Measurements from ENCODE around the gene IL4R. TPM values are rescaled to one million over a fixed set of nuclear protein-coding genes. Genes with fewer than 3 reads are reported as not detected.
A peak's percentile ranks its signal among the peaks of the same experiment; 100 is the strongest.

Gene IL4R
- total and polyA plus RNA-seq, 2 experiments from 2014 or later: 6.4 to 17.6 TPM

DNA sequence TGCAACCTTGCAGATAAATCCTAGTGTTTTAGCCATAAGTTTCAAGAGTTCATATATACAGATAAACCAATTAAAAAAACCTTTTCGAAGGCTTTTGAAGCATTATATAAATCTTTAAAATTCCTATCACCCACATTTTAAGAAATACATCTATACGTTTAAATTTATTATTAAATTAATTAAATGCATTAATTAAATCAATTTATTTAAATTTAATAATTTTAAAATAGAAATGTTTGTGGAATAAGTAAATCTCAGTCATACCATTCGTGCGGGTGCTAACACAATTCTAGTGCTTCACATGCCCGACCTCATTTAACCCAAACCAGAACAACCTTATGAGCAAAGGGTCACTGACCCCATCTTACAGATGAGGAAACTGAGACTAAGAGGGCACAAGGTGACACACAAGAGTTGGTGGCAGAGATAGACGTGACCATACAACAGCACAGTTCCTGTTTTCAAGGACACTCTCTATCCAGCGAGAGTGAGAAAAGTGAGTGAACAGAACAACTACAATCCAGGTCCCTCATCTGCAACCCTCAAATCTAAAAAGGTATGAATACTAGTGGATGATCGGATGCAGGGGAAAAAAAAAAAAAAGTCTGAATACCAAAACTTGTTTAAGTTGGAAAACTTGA is 46.6 kb upstream of the IL4R start (continued):
- TF ChIP-seq, protein P1, sequence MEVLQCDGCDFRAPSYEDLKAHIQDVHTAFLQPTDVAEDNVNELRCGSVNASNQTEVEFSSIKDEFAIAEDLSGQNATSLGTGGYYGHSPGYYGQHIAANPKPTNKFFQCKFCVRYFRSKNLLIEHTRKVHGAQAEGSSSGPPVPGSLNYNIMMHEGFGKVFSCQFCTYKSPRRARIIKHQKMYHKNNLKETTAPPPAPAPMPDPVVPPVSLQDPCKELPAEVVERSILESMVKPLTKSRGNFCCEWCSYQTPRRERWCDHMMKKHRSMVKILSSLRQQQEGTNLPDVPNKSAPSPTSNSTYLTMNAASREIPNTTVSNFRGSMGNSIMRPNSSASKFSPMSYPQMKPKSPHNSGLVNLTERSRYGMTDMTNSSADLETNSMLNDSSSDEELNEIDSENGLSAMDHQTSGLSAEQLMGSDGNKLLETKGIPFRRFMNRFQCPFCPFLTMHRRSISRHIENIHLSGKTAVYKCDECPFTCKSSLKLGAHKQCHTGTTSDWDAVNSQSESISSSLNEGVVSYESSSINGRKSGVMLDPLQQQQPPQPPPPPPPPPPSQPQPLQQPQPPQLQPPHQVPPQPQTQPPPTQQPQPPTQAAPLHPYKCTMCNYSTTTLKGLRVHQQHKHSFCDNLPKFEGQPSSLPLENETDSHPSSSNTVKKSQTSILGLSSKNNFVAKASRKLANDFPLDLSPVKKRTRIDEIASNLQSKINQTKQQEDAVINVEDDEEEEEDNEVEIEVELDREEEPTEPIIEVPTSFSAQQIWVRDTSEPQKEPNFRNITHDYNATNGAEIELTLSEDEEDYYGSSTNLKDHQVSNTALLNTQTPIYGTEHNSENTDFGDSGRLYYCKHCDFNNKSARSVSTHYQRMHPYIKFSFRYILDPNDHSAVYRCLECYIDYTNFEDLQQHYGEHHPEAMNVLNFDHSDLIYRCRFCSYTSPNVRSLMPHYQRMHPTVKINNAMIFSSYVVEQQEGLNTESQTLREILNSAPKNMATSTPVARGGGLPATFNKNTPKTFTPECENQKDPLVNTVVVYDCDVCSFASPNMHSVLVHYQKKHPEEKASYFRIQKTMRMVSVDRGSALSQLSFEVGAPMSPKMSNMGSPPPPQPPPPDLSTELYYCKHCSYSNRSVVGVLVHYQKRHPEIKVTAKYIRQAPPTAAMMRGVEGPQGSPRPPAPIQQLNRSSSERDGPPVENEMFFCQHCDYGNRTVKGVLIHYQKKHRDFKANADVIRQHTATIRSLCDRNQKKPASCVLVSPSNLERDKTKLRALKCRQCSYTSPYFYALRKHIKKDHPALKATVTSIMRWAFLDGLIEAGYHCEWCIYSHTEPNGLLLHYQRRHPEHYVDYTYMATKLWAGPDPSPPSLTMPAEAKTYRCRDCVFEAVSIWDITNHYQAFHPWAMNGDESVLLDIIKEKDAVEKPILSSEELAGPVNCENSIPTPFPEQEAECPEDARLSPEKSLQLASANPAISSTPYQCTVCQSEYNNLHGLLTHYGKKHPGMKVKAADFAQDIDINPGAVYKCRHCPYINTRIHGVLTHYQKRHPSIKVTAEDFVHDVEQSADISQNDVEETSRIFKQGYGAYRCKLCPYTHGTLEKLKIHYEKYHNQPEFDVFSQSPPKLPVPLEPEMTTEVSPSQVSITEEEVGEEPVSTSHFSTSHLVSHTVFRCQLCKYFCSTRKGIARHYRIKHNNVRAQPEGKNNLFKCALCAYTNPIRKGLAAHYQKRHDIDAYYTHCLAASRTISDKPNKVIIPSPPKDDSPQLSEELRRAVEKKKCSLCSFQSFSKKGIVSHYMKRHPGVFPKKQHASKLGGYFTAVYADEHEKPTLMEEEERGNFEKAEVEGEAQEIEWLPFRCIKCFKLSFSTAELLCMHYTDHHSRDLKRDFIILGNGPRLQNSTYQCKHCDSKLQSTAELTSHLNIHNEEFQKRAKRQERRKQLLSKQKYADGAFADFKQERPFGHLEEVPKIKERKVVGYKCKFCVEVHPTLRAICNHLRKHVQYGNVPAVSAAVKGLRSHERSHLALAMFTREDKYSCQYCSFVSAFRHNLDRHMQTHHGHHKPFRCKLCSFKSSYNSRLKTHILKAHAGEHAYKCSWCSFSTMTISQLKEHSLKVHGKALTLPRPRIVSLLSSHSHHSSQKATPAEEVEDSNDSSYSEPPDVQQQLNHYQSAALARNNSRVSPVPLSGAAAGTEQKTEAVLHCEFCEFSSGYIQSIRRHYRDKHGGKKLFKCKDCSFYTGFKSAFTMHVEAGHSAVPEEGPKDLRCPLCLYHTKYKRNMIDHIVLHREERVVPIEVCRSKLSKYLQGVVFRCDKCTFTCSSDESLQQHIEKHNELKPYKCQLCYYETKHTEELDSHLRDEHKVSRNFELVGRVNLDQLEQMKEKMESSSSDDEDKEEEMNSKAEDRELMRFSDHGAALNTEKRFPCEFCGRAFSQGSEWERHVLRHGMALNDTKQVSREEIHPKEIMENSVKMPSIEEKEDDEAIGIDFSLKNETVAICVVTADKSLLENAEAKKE (CRISPR knock-in tag; IDR thresholded peaks at IDR 0.05): no peak
- TF ChIP-seq, protein P2, sequence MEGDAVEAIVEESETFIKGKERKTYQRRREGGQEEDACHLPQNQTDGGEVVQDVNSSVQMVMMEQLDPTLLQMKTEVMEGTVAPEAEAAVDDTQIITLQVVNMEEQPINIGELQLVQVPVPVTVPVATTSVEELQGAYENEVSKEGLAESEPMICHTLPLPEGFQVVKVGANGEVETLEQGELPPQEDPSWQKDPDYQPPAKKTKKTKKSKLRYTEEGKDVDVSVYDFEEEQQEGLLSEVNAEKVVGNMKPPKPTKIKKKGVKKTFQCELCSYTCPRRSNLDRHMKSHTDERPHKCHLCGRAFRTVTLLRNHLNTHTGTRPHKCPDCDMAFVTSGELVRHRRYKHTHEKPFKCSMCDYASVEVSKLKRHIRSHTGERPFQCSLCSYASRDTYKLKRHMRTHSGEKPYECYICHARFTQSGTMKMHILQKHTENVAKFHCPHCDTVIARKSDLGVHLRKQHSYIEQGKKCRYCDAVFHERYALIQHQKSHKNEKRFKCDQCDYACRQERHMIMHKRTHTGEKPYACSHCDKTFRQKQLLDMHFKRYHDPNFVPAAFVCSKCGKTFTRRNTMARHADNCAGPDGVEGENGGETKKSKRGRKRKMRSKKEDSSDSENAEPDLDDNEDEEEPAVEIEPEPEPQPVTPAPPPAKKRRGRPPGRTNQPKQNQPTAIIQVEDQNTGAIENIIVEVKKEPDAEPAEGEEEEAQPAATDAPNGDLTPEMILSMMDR (conservative IDR thresholded peaks at IDR 0.05; ENCODE audit: low read depth in 2 of 2): no peak

- Histone ChIP-seq H4K20me1 (replicated peaks; ENCODE audit: insufficient read depth) (no peaks in the 10 kb centered on the region; the same call in 1 of the 2 replicates), H3K4me1 (ENCODE audit: insufficient read depth) (peaks cover 7% of the 10 kb centered on the region), H3F3A (replicated peaks; ENCODE audit: low read depth) (no peaks in the 10 kb centered on the region), H3K27me3 (ENCODE audit: insufficient read depth) (no peaks in the 10 kb centered on the region), H3K9me2 (ENCODE audit: insufficient read depth) (peaks cover 8% of the 10 kb centered on the region; the same call in 1 of the 2 replicates), H3K27ac (ENCODE audit: low read depth) (no peak within 1 kb of the TSS), H3K4me3 (peak within 1 kb of the TSS; percentile 68), H3K79me2 (replicated peaks; ENCODE audit: insufficient read depth) (no peaks in the 10 kb centered on the region), H2AFZ (peak within 1 kb of the TSS; percentile 95), H3K36me3 (ENCODE audit: insufficient read depth) (no peaks in the 10 kb centered on the region), H3K4me2 (peak within 1 kb of the TSS; percentile 87)
- Mint-ChIP-seq H3K4me3 (peak within 1 kb of the TSS; percentile 81), H3K9me3 (no peaks in the 10 kb centered on the region; the same call in 2 of the 3 replicates), H3K27ac (no peak within 1 kb of the TSS; the same call in 1 of the 2 replicates), H3K36me3 (ENCODE audit: low read depth) (peaks cover 3% of the 10 kb centered on the region; the same call in 2 of the 3 replicates), H3K4me1 (peaks cover 7% of the 10 kb centered on the region; the same call in 2 of the 3 replicates), H3K27me3 (ENCODE audit: insufficient read depth, low read depth, poor library complexity) (no peaks in the 10 kb centered on the region)
- ATAC-seq (peak; percentile 98), DNase-seq (ENCODE audit: low spot score) (peak; percentile 97)
- TF ChIP-seq, protein P2 (conservative IDR thresholded peaks at IDR 0.05; ENCODE audit: low read depth in 2 of 2): no peak
Observed at GRCh38 chr16:27268376-27269299, 45.1 kb upstream of the IL4R start, which contains the start of gene NSMCE1. TSS of gene NSMCE1 (minus strand) at chr16:27268772. CDS start at chr16:27257570, 11,202 bp downstream.

Data from GM23338 (cell line).